ENCODE data around the gene VPS16.
A peak's percentile ranks its signal among the peaks of the same experiment; 100 is the strongest.

The VPS16 gene

GRCh38 chr20:2899243-2899642 is 58.7 kb downstream of the VPS16 start:
- DNase-seq (ENCODE audit: low read depth in 2 of 2), result peak in 1 of 2 donors; percentile 10

- no peak for DNase-seq (ENCODE audit: low read depth in 2 of 2)
Observed at GRCh38 chr20:2900845-2901592, 60.5 kb downstream of the VPS16 start.

GRCh38 chr20:2902291-2902690 is 61.7 kb downstream of the VPS16 start:
- no peak for DNase-seq (ENCODE audit: low read depth in 2 of 2)

GRCh38 chr20:2902818-2903217 is 62.3 kb downstream of the VPS16 start:
- no peak for DNase-seq (ENCODE audit: low read depth in 2 of 2)

GRCh38 chr20:2903686-2904085 is 63.1 kb downstream of the VPS16 start:
- no peak for DNase-seq (ENCODE audit: low read depth in 2 of 2)

GRCh38 chr20:2907519-2907918 is 67.0 kb downstream of the VPS16 start:
- DNase-seq (ENCODE audit: low read depth in 2 of 2), result no peak

GRCh38 chr20:2909953-2910352 is 69.4 kb downstream of the VPS16 start:
- no peak for DNase-seq (ENCODE audit: low read depth in 2 of 2)

GRCh38 chr20:2911200-2911599 is 70.7 kb downstream of the VPS16 start:
- no peak for DNase-seq (ENCODE audit: low read depth in 2 of 2)

- DNase-seq (ENCODE audit: low read depth in 2 of 2), result no peak
Observed at GRCh38 chr20:2914160-2914559, 73.6 kb downstream of the VPS16 start.
